Midbrain (tissue), 1 donor: ENCODE results near the gene LMO7.

Experiments
- DNase-seq: peaks from one replicate; lab custom pipeline; 2025; lab: John Stamatoyannopoulos, UW

The LMO7 gene

DNA sequence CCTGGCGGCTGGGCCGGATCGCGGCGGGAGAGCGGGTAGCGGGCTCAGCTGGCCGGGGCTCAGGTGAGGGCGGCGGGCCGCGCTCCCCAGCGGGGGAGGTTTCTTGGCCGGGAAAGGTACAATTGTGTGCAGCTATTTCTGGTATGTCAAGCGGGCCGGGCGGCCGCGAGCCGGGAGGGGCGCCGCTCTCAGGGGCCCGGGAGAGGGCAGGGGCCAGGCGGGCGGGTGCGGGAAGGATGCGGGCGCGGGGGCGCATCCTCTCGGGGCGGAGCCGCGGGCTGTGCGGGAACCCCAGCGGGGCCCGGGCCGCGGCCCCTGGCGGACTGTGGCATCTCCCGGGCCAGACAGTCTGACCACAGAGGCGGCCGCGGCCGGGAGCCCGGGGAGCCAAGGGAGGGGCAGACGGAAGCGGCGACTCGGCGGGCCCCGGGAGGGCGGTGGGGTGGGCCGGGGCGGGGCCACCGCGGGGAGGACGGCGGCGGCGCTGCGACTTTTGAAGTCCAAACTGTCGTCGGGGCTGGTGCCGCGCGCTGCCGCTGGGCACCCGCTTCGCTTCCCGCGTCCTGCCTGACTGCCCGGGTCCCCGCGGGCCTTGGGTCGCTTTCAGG lies at the start of gene LMO7:
Gene LMO7, plus strand, starts transcription at position 503 of the 608 bp plus-strand sequence. CDS start 328 bp downstream, outside the sequence.
- peak; percentile 14 for DNase-seq

DNA sequence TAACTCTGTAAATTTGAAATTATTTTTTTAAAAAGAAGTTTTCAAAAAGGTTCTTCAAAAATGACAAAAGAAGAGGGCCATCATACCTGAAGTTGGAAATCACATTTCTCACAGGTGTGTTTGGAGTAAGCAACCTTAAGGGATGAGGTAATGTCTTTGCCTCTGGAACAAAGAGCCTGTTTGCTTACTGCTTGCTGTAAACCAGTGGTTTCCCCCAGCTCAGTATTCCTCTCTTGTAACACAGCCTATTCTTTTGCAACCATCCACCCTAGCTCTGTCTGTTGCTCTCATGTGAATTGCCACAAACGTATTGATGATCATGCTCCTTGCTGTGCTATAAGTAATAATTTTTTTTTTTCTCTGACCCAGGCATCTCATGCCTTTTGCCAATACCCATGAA lies 48.5 kb upstream of the LMO7 start:
- no peak for DNase-seq

DNA sequence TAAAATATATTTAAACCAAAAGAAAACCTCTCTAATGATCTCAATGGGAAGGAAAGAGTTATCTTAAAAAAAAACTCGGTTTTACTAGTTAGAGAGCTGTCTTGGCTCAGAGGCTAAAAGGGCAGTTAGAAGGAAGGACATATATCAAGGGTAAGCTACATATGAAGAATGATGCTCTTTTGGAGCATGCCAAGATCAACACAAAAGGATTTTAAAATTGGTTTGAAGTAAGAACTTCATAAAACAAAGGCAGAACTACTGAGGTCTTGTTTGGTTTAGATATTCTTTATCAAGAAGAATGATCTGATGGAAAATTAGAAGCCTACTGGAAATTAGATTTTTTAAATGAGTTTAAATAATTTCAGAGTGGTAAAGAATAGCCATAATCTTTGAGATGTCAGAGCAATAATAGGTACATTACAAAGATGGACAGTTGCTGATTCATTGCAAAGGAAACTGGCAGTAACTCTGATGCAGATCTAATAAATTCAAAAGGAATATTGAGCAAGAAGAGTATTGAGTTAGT lies 39.4 kb upstream of the LMO7 start:
- no peak for DNase-seq

DNA sequence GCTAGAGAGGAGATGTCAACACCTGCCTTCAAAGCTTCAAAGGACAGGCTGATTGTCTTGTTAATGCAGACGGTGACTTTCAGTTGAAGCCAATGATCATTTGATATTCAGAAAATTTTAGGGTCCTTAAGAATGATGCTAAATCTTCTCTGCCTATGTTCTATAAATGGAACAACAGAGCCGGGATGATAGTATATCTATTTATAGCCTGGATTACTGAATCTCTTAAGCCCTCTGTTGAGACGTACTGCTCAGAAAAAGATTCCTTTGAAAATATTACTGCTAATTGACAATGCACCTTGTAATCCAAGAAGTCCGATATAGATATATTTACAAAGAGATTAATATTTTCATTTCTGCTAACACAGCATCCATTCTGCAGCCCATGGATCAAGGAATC lies 35.8 kb upstream of the LMO7 start:
- DNase-seq, result no peak

DNA sequence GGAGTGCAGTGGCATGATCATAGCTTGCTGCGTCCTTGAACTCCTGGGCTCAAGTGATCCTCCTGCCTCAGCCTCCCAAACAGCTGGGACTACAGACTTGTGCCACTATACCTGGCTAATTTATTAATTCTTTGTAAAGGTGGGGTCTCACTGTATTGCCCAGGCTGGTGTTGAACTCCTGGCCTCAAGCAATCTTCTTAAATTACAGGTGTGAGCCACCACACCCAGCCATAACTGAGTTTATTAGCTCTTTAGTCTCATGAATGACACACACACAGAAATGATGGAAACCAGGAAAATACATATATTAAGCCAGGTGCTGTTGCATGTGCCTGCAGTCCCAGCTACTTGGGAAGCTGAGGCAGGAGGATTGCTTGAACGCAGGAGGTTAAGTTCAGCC lies 33.1 kb upstream of the LMO7 start:
- no peak for DNase-seq

DNA sequence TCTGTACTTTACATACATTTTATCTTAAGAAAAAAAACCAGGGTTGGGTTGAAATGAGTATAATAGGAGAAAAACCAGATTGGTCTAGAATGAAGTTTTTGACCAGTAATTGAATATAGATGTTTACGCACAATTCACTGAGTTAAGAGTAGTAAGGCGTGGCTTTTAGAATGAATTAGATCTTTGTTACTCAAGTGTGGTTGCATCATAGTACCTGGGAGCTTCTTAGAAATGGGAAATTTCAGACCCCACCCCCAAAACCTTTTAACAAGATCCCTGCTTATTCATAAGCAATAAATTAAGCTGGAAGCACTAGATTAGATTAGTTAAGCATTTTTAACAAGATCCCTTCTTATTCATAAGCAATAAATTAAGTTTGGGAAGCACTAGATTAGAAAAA lies 28.7 kb upstream of the LMO7 start:
- no peak for DNase-seq

DNA sequence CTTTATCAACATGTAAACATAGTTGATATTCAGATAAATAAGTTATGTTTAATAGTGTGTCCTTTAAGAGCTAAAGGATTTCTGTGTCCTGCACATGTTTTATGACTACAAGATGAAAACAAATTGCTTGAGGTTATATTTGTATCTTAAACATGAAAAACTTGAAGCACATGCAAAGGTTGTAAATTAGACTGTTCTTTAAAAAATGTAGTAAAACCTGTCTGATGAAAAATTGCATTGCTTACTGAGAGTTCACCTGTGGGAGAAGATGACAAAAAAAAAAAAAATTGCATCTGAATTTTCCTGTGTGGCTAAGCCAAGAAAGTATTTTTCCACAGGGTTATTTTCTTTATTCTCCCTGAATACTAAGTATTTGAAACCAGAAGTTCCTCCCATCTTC lies 25.7 kb upstream of the LMO7 start:
- no peak for DNase-seq

DNA sequence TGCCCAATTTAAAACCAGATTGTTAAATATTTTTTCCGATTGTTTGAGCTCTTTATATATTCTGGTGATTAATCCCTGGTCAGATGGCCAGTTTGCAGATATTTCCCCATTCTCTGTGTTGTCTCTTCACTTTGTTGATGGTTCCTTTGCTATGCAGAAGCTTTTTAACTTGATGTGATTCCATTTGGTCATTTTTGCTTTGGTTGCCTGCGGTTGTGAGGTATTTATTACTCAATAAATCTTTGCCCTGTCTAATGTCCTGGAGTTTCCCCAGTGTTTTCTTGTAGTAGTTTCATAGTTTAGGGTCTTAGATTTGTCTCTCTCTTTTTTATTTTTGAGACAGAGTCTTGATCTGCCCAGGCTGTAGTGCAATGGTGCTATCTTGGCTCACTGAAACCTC lies 23.8 kb upstream of the LMO7 start:
- DNase-seq, result no peak

DNA sequence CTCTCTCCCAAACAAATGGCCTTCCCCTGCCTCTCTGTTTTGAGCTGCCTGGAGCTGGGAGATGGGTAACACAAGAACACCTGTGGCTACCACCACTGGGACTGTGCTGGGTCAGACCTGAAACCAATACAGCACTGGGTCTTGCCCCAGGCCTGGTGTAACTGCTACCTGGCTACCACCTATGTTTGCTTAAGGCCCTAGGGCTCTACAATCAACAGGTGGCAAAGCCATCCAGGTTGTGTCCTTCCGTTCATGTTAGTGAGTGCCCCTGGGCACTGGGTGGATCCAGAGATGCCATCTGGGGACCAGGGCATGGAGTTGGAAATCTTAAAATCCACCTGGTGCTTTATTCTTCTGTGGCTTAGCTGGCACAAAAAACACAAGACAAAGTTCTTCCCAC lies 18.9 kb upstream of the LMO7 start:
- DNase-seq, result no peak

DNA sequence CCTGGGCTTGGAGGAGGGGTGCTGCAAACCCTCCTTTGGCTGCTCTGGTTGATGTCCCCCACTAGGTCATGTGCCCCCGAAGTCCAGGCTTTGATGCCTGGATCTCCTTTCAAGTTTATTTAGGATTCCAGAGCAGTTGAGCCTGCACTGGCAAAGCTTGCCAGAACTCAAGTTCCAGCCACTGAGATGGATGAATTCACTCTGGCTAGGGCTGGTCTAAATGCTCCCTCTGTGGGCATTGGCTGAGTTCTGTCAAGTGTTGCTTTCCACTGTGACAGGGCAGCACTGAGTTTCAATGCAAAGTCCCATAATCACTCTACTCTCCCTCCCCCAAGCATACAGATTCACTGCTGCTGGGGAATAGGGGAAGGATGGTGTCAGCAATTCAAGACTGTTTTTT lies 17.8 kb upstream of the LMO7 start:
- no peak for DNase-seq

DNA sequence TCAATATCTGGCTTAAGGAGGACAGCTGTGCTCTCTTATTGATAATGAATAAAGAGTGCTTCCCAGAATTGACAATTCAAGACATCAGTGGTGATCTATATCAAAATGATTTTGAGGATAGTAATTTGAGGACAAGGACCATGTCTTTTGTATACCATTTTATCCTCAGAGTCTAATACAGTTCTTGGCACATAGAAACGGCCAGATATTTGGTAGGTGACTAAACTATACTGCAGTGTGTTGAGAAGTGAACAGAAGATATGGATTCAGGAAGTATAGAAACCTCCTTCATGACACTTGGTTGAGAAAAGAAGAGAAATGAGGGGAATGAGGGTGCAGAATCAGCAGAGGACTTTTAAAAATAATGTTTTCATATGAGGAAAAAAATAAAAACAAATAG lies 16.1 kb upstream of the LMO7 start:
- no peak for DNase-seq

DNA sequence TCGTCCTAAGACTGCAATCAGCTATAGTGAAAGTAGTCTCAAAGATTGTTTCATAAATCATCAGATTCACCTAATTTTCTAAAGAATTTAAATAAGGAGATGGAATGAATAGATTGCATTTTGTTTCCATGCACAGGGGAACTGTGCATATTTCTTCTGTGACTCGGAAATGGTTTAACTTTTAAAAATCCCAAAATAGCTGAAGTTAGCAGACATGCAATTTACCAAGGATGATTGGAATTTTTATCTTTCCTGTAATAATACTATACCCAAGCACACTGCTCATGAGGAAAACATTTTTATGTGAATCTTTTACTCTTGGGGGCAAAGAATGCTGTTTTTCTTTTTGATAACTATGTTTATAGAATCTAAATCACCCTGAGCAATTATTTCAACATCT lies 15.0 kb upstream of the LMO7 start:
- no peak for DNase-seq

DNA sequence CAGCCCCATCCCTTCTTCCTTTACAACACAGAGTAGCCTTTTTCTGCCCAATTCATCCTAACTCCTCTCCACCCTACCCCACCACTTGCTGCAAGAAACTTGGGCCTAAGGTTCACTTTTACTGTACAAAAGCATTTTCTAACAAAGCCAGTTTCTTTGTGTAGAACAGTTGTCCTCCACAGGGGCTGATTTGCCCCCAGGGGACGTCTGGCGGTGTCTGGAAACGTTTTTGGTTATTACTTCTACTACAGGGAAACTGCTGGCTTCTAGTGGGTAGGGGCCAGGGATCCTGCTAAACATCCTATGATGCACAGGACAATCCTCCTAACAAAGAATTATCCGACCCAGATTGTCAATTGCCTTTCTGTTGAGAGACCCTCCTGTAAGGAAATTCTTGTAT lies 7.3 kb upstream of the LMO7 start:
- no peak for DNase-seq

DNA sequence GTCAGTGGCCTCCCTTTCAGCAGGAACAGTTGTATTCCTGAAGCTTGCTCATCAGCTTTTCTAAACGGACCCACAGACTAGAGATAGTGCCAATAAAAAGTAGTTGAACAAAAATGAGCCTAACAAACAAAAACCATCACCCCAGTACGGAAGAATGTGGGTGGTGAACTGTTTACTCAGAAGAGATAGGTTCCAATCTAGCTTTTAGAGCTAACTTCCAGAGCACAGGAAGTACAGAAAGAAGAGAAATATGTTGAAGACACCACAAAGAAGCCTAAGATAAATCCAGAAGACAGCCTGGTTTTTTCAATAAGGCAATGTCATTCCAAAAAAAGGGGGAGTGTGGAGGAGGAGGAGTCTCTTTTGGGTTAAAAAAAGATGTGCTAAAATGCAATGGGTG lies 2.8 kb upstream of the LMO7 start:
- no peak for DNase-seq

DNA sequence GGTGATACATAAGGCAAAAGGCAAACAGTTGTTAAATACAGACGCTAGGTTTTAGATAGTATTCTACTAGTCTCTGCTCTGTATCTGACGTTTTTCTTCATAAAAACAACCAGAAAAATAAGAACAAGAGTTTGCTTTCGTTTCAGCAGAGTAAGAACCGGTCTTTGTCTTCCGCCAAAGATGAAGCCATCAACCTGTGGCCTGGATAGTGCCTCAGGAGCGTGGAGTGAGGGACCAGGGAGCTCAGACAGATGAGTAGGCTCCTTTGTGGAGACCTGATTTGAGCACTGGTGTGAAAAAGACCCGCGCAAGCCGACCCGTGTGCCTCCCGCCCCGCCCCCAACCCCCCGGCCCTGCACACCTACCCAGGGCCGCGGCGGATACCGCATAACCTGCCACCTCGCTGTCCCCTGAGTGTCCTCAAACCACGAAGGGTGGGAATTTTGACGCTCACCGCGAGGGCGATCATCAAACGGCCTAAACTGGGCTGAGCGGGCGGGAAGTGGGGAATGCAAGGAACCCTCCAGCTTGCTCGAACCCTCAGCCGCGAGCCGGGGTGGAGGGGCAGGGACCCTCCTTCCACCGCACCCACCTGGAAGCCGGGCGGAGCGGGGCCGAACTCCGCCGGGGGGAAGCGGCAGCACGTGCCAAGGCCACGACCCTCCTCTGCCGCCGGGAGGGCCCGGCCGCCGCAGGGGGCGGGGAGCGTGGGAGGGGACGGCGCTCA lies 866 bp upstream of the LMO7 start:
- no peak for DNase-seq

DNA sequence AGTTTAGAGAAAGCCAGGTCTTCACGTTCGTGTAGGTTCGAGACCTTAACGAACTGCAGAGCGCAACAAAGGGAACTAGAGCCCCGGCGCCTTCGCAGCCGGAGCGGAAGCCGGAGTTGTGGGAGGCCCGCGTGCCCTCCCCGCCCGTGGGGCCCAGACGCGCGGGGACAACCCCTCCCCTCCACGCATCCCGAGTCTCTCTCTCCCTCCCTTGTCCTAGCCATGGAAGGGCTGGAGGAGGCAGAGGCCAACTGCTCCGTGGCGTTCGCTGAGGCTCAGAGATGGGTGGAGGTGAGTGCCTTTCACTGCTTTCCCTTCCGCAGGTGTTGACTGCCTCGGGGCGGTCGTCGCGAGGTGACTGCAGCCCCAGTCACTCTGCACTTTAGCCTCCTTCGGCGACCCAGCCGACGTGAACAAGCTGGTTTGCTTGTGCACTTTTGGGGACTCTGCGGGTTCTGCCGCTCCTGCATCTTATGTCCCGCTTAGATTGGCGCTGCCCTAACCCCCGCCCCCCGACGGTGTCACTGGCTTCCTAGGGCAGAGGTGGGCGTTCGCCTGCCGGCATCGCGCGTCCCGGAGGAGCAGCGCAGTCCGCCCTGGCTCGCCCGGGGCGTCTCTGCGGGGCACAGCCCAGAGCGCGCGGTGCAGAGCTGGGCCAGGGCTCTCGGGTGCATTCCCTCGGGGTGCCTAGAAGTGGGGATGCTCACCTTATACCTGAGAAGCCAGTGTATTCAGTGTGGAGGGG lies 478 bp downstream of the LMO7 start:
- no peak for DNase-seq

DNA sequence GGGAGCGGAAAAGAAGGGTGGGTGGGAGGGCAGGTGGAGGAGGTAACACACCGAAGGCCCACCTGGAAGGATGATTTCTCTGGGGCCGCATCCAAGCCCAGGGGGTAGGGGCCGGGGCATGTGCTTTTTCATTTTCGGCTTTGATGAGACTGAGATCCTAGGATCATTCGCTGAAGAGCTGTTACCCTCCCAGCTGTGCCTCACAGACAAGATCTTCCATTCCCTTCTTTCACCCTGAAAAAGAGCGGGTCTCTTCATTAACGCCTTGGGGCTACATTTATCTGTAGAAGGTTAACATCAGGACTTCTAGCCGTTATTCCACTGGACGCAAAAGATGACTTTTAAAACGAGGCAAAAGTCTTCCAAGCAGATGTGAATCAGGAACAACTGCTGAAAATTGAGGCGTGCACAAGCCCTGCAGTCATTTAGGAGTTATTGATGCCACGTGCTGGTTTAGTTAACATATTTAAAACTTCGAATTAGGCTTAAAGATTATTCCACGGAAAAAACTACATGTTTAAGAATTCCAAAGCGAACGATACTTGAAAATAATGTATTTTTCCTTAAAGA lies 1.1 kb downstream of the LMO7 start:
- no peak for DNase-seq

DNA sequence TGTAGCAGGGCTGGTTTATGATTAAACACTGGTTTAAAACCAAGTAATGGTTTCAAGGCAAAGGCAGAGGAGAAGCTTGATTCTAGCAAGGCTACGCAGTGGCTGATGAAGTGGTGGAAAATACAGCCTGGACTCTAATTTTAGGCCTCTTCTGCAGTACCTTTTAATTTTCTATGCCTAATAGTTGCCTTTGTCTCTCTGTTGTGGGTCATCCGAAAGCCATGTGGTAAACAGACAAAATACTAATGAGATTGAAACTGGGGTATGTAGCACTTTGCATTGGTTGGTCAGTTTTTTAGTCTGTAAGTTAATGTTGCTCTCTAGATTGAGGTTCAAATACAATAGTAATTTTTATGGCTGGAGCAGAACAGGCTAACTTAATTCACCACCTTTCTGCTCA lies 3.3 kb downstream of the LMO7 start:
- no peak for DNase-seq

DNA sequence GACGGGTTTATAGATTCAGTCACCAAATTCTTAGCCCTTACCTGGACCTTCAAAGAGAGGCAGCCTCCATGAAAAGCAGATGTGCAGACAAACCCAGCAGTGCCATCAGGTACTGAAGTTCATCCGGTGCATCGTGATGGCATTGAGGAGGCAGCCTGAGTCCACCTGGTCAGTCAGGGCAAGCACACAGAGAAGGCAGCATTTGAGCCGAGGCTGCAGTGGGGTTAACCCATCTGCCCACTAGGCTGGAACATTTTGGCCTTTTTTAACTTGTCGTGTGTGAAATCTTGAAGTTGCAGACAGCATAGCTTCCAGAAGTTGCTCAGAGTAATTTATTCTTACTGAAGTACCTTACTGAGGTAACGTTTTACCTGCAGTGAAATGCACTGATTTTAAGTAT lies 4.9 kb downstream of the LMO7 start:
- DNase-seq, result no peak

DNA sequence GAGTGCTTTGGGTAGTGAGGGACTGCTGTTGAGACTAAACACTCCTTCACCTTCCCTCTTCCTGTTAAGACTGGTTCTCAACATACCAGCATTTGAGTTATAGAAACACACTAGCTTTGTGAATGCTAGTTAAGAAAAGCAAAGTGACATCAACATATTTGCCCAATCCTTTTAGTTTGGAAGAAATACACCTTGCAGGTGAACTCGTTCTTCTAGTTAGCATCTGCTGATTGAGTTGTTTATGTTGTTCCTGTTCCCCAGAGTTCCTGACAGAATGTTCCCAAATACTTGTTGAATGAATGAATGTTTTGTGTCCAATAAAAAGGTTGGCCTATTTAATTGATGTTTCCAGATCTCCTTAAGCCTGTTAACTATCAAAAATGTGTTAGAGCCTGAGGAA lies 7.1 kb downstream of the LMO7 start:
- DNase-seq, result no peak

DNA sequence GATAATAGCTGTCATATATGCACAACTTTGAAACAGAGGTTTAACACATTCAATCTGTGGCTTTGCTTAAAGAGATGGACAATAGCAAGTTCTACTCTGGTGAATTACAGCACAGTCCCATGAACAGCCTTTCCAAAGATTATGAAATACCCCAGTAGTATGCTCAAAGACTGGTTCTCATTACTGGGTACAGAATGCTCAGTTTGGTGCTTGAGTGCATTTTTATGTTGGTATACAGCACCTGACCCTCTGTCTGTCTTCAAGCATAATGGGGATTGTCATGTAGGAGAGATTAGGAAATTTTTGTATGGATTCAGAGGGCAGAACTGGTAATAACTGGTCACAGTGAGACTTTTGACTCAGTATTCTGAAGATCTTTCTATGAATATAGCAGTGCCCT lies 7.6 kb downstream of the LMO7 start:
- no peak for DNase-seq

DNA sequence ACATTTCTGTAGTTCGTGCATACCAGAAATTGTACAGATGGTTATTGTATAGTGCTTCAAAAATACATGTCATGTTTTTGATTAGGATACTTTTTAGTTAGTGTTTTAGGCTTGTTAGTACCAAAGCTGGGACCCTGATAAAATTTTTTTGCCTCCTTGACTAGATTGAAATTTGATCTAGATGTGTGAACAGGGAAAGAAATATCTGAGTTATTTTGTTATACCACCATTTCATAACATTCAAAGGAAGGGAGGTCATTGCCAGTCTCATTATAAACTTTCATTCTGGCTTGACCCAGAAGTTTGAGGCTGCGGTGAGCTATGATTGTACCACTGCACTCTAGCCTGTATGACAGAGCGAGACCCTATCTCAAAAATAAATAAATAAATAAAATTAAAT lies 9.0 kb downstream of the LMO7 start:
- no peak for DNase-seq
